GM19468 (cell line): Measurements from ENCODE around the gene NFKBIZ.

Experiments used
- ATAC-seq: cut with Tn5 transposase; IDR thresholded peaks from one replicate; pipeline ENCODE4 v1.9.1; 2021; ENCODE audit warnings: mild to moderate bottlenecking, moderate library complexity, moderate number of reproducible peaks; ENCODE audit not compliant: unreplicated experiment; ENCODE audit errors: extremely low read depth

NFKBIZ gene

GRCh38 chr3:101848754-101849713, at the start of gene NFKBIZ:
Gene NFKBIZ, plus strand, starts transcription at chr3:101849514. Its CDS starts 115 bp downstream, at chr3:101849629.
- peak; percentile 67 for ATAC-seq

GRCh38 chr3:101801174-101801573, 48.1 kb upstream of the NFKBIZ start:
- no peak for ATAC-seq

GRCh38 chr3:101802179-101802578, 47.1 kb upstream of the NFKBIZ start:
- ATAC-seq: no peak

DNA sequence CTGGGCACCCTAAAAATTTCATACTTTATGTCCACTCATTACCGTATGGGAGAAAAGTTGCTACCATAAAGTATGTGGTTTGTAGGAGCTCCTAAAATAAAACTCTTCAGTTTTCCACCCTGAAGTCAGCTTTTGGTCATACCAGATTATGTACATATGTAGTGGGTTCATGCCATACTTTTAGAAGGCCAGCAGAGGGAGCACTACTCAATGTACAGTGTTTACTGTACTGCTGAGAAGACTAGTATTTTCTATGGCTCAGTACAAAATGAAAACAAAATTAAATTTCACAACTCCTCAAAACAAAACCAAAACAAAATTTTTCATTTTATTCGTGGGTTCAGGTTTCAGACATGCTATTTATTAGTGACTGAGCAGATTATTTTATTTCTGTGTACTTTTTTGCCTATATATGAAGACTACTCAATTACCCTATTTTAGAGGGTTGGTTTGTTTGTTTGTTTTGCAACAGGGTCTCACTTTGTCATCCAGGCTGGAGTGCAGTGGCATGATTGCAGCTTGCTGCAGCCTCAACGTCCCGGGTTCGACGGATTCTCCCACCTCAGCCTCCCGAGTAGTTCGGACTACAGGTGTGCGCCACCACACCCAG, 46.0 kb upstream of the NFKBIZ start:
- ATAC-seq: peak; percentile 83

GRCh38 chr3:101803939-101804338, 45.4 kb upstream of the NFKBIZ start:
- ATAC-seq: no peak

- no peak for ATAC-seq
Measured at GRCh38 chr3:101806491-101806890, 42.8 kb upstream of the NFKBIZ start.

- peak; percentile 37 for ATAC-seq
Measured at GRCh38 chr3:101807888-101808287, 41.4 kb upstream of the NFKBIZ start.

DNA sequence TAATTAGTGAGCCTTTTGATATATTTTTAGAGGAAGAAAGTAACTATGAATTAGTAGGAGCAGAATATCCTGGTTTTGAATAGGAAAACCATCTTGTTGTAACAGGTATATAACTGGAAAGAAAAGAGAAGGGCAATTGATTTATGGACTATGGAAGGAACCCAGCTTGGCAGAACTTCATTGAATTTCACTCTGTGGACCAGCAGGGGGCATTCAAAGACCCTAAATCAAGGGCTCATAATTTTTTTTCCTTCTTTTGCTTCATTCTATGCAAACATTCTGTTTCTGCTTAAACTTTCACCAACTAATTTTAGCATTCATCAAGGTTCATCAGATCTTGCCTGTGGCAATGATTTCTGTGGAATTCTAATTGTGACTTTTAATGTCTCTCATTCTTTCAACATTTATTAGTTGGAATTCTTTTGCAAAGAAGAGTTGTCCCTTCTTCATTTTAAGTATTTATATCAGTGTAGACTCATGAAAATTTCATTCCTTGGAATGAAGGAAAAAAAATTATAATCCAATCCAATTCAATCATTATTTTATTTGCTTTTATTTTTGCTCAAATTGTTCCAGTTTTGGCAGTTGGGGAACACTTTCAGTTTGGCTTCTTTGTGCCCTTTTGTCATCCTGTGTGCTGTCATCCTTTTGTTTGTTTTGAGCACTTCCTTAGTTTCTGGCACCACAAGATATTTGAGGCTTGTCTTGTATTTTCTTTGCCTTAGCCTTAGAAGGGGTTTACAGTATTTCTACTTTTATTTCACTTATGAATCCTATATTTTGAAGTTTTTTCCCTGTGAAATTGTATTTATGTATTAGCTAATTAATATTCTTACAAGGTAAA, 39.9 kb upstream of the NFKBIZ start:
- ATAC-seq: no peak

- no peak for ATAC-seq
Measured at GRCh38 chr3:101810022-101810418, 39.3 kb upstream of the NFKBIZ start.

GRCh38 chr3:101811875-101812274, 37.4 kb upstream of the NFKBIZ start:
- no peak for ATAC-seq

DNA sequence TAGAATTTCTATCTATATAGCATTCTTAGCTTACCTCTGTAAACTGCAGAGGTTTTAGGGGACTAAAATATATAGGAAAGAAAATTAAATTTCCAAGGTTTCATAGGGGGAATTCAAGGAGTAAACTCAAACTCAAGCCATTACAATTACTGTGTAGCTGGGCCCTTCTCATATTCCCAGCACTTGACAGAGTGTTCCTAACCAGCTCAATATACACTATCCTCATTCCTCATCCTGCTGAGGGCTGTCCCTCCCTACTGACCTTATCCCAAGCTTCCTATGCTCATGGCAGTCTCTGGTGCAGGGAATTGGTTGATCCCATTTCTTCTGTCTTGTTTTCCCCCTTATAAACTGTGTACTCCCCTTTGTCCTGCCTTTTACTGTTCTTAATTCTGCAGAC, 36.4 kb upstream of the NFKBIZ start:
- no peak for ATAC-seq

- ATAC-seq: no peak
Measured at GRCh38 chr3:101813817-101814440, 35.4 kb upstream of the NFKBIZ start.

GRCh38 chr3:101814835-101815234, 34.5 kb upstream of the NFKBIZ start:
- no peak for ATAC-seq

- no peak for ATAC-seq
Measured at GRCh38 chr3:101816215-101817149, 32.8 kb upstream of the NFKBIZ start.

DNA sequence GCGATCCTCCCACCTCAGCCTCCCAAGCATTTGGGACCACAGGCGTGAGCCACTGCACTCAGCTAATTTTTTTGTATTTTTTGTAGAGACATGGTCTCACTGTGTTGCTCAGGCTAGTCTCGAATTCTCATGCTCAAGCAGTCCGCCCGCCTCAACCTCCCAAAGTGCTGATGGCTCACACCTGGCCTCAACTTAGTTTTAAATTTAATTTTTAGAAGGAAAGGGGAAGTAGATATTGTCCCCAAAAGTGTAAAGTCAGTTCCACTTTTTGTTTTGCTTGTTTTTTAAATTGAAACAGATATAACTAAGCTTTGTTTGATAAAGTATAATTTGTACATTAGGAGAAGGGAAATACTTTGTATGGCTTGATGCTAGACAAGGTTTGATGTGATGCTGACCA, 31.3 kb upstream of the NFKBIZ start:
- no peak for ATAC-seq

GRCh38 chr3:101819649-101820206, 29.6 kb upstream of the NFKBIZ start:
- peak; percentile 27 for ATAC-seq

- no peak for ATAC-seq
Measured at GRCh38 chr3:101821503-101821902, 27.8 kb upstream of the NFKBIZ start.

DNA sequence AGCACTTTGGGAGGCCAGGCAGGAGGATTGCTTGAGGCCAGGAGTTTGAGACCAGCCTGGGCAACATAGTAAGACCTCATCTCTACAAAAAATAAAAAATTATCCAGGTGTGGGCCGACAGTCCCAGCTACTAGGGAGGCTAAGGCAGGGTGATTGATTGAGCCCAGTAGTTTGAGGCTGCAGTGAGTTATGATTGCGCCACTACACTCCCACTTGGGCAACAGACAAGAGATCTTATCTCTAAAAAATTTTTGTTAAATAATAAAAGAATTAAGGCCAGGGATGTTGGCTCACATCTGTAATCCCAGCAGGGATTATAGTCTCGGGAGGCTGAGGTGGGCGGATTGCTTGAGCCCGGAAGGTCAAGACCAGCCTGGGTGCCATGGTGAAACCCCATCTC, 25.8 kb upstream of the NFKBIZ start:
- ATAC-seq: no peak

DNA sequence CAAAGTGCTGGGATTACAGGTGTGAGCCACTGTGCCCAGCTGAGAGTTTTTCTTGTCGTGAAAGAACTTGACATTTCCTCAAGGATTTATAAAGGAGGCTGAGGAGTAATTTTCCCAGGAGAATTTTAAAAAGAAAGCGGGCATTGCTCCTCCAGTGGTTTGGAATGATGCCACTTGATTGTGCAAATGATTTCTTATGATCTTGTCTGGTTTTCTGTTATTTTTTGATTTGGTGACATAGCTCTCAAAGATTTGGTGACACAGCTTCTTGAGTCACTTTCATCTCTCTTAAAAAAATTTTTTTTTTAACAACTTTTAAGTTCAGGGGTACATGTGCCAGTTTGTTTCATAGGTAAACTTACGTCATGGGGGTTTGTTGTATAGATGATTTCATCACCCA, 24.6 kb upstream of the NFKBIZ start:
- no peak for ATAC-seq
